ENCODE results near the gene HOOK2. TPM values are rescaled to one million over a fixed set of nuclear protein-coding genes. Genes with fewer than 3 reads are reported as not detected.

Gene HOOK2
- total and polyA plus RNA-seq, 2 of the 13 experiments (the other 11 are each of a cell fraction or from before 2014, with no cell fraction given): 9.2 to 12.9 TPM

DNA sequence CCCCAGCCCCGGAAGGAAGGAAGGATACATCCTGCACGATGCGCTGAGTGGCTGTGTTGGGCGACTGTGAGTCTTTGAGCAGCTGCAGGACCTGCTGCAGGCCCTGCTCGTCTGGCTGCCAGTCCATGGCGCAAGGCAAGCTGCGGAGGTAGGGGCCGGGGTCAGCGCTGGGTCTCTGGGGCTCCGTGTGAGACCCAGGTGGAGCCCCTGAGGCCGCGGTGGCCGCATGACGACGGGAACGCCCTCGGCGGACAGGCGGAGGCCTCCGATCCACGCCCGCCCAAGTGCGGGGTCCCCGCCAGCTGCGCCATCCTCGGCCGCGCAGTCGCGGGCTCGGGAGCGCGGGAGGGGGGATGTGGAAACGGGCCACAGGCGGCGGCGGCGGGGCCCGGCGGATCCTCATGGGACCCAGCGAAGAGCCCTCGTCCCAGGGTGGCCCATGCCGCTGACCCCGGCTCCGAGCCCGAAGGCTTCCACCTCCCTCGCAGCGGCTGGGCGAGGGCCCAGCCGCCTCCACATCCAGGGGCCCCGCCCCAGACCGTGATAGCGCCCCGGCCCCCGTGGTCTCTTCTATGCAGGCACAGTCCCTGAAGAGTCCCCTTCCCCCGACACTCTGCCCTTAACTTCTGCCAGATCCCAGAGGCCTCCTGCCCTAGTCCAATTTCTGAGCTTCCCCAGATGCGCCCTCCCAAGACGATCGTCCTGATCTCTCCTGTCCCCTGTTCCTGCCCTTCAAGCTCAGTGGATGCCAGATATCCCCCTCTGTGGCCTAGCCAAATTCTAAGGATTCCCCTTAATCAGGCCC, 54.3 kb downstream of the HOOK2 start (continued):
- TF ChIP-seq GZF1 (CRISPR knock-in tag; IDR thresholded peaks at IDR 0.05): no peak
- peak; percentile 20 for TF ChIP-seq SRSF1 (optimal IDR thresholded peaks at IDR 0.05; ENCODE audit: low read depth, low read length)
- TF ChIP-seq ZBTB1 (CRISPR knock-in tag; IDR thresholded peaks at IDR 0.05; ENCODE audit: borderline replicate concordance): no peak
- no peak for TF ChIP-seq CREM (IDR thresholded peaks at IDR 0.05)
- TF ChIP-seq CREM (CRISPR knock-in tag; IDR thresholded peaks at IDR 0.05): no peak
- TF ChIP-seq ZFY (CRISPR knock-in tag; IDR thresholded peaks at IDR 0.05): peak; percentile 57
- TF ChIP-seq ZZZ3 (CRISPR knock-in tag; IDR thresholded peaks at IDR 0.05; ENCODE audit: borderline replicate concordance): no peak
- no peak for TF ChIP-seq ISX (CRISPR knock-in tag; conservative IDR thresholded peaks at IDR 0.05)
- no peak for TF ChIP-seq SSRP1 (CRISPR knock-in tag; IDR thresholded peaks at IDR 0.05)
- TF ChIP-seq SRF (IDR thresholded peaks at IDR 0.05; ENCODE audit: low read depth, low read length): no peak
- TF ChIP-seq GABPB1 (CRISPR knock-in tag; IDR thresholded peaks at IDR 0.05): peak; percentile 22; the same call in 1 of the 2 replicates
- peak; percentile 40; the same call in 1 of the 2 replicates for TF ChIP-seq YEATS4 (CRISPR knock-in tag; IDR thresholded peaks at IDR 0.05; ENCODE audit: borderline replicate concordance)
- TF ChIP-seq LCORL (IDR thresholded peaks at IDR 0.05): no peak
- no peak for TF ChIP-seq LCORL (CRISPR knock-in tag; IDR thresholded peaks at IDR 0.05)
- TF ChIP-seq, protein P1, sequence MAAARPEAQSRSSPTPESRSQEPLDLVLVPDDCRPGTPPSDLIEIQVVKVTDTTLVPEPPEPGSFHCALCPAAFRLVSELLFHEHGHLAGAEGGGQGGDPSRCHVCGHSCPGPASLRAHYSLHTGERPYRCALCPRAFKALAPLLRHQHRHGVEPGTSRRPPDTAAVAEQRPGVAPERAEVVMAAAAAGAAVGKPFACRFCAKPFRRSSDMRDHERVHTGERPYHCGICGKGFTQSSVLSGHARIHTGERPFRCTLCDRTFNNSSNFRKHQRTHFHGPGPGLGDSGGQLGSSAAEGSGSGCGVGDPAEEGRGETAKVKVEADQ (CRISPR knock-in tag; IDR thresholded peaks at IDR 0.05; ENCODE audit: borderline replicate concordance): no peak
- TF ChIP-seq ZNF703 (CRISPR knock-in tag; IDR thresholded peaks at IDR 0.05; ENCODE audit: borderline replicate concordance): no peak

All from HepG2 (cell line).